ENCODE measurements around the gene FST. TPM values are rescaled to one million over a fixed set of nuclear protein-coding genes. Genes with fewer than 3 reads are reported as not detected.

Gene FST
- total and polyA plus RNA-seq, 4 donors: 1.5 to 3.9 (median 2.6) TPM

GRCh38 chr5:53446908-53447307, 33.5 kb upstream of the FST start:
- H3K9me3 ChIP-seq (ENCODE audit: control insufficient read depth in 4 of 4, insufficient read depth in 3 of 4, low read length in 3 of 4): no peaks in the 10 kb centered on the region
- no peak overlapping the region for H3K27ac ChIP-seq (ENCODE audit: low read depth in 1 of 2, low read length in 1 of 2)
- H3K4me1 ChIP-seq (ENCODE audit: control insufficient read depth in 5 of 5, insufficient read depth in 5 of 5, low read length in 5 of 5): no peaks in the 10 kb centered on the region
- H3K4me3 ChIP-seq: no peak overlapping the region
- H3K36me3 ChIP-seq (ENCODE audit: control insufficient read depth in 4 of 4, insufficient read depth in 4 of 4, low read length in 4 of 4): no peaks in the 10 kb centered on the region
- TF ChIP-seq CTCF (IDR thresholded peaks at IDR 0.05; ENCODE audit: control extremely low read depth, extremely low read depth): no peak
- WGBS, 2 donors: 89 to 97% methylated on average over 2 of the region's 2 CpGs
- ATAC-seq (ENCODE audit: insufficient read depth, low FRiP score): no peak
- H3K27me3 ChIP-seq (ENCODE audit: control insufficient read depth in 3 of 3, insufficient read depth in 3 of 3, low read length in 2 of 3): no peaks in the 10 kb centered on the region
- no peak for DNase-seq
- no peak overlapping the region for H3K9ac ChIP-seq (ENCODE audit: insufficient read depth in 1 of 2, low read length in 2 of 2)

- Histone ChIP-seq H3K9ac (ENCODE audit: insufficient read depth in 1 of 2, low read length in 2 of 2) (no peak overlapping the region), H3K4me3 (no peak overlapping the region), H3K27ac (ENCODE audit: low read depth in 1 of 2, low read length in 1 of 2) (no peak overlapping the region), H3K27me3 (ENCODE audit: control insufficient read depth in 3 of 3, insufficient read depth in 3 of 3, low read length in 2 of 3) (no peaks in the 10 kb centered on the region), H3K4me1 (ENCODE audit: control insufficient read depth in 5 of 5, insufficient read depth in 5 of 5, low read length in 5 of 5) (no peaks in the 10 kb centered on the region), H3K36me3 (ENCODE audit: control insufficient read depth in 4 of 4, insufficient read depth in 4 of 4, low read length in 4 of 4) (no peaks in the 10 kb centered on the region), H3K9me3 (ENCODE audit: control insufficient read depth in 4 of 4, insufficient read depth in 3 of 4, low read length in 3 of 4) (no peaks in the 10 kb centered on the region)
- no peak for ATAC-seq (ENCODE audit: insufficient read depth, low FRiP score)
- no peak for TF ChIP-seq CTCF (IDR thresholded peaks at IDR 0.05; ENCODE audit: control extremely low read depth, extremely low read depth)
- WGBS, 2 donors: 95 to 98% methylated on average over 1 of the region's 1 CpG
- no peak for DNase-seq
Measured at GRCh38 chr5:53448851-53449250, 31.6 kb upstream of the FST start.

- DNase-seq (no peak), ATAC-seq (ENCODE audit: insufficient read depth, low FRiP score) (no peak)
- H3K4me1 ChIP-seq (ENCODE audit: control insufficient read depth in 5 of 5, insufficient read depth in 5 of 5, low read length in 5 of 5): no peaks in the 10 kb centered on the region
- H3K9ac ChIP-seq (ENCODE audit: insufficient read depth in 1 of 2, low read length in 2 of 2): no peak overlapping the region
- H3K27me3 ChIP-seq (ENCODE audit: control insufficient read depth in 3 of 3, insufficient read depth in 3 of 3, low read length in 2 of 3): no peaks in the 10 kb centered on the region
- no peak for TF ChIP-seq CTCF (IDR thresholded peaks at IDR 0.05; ENCODE audit: control extremely low read depth, extremely low read depth)
- no peak overlapping the region for H3K4me3 ChIP-seq
- H3K9me3 ChIP-seq (ENCODE audit: control insufficient read depth in 4 of 4, insufficient read depth in 3 of 4, low read length in 3 of 4): no peaks in the 10 kb centered on the region
- no peaks in the 10 kb centered on the region for H3K36me3 ChIP-seq (ENCODE audit: control insufficient read depth in 4 of 4, insufficient read depth in 4 of 4, low read length in 4 of 4)
- H3K27ac ChIP-seq (ENCODE audit: low read depth in 1 of 2, low read length in 1 of 2): no peak overlapping the region
- 55 to 77% methylated on average over 1 of the region's 1 CpG for WGBS, 2 donors
Measured at GRCh38 chr5:53453898-53454718, 26.3 kb upstream of the FST start.

- Histone ChIP-seq H3K9ac (ENCODE audit: insufficient read depth in 1 of 2, low read length in 2 of 2) (no peak overlapping the region), H3K4me3 (no peak overlapping the region), H3K27ac (ENCODE audit: low read depth in 1 of 2, low read length in 1 of 2) (no peak overlapping the region), H3K9me3 (ENCODE audit: control insufficient read depth in 4 of 4, insufficient read depth in 3 of 4, low read length in 3 of 4) (no peaks in the 10 kb centered on the region), H3K4me1 (ENCODE audit: control insufficient read depth in 5 of 5, insufficient read depth in 5 of 5, low read length in 5 of 5) (no peaks in the 10 kb centered on the region), H3K36me3 (ENCODE audit: control insufficient read depth in 4 of 4, insufficient read depth in 4 of 4, low read length in 4 of 4) (no peaks in the 10 kb centered on the region), H3K27me3 (ENCODE audit: control insufficient read depth in 3 of 3, insufficient read depth in 3 of 3, low read length in 2 of 3) (no peaks in the 10 kb centered on the region)
- DNase-seq: no peak
- no peak for TF ChIP-seq CTCF (IDR thresholded peaks at IDR 0.05; ENCODE audit: control extremely low read depth, extremely low read depth)
- ATAC-seq (ENCODE audit: insufficient read depth, low FRiP score): no peak
- WGBS, 2 donors: 96 to 98% methylated on average over 1 of the region's 1 CpG
Measured at GRCh38 chr5:53454719-53455000, 25.8 kb upstream of the FST start.
